ENCODE data around the gene DNPH1.

DNPH1 gene

DNA sequence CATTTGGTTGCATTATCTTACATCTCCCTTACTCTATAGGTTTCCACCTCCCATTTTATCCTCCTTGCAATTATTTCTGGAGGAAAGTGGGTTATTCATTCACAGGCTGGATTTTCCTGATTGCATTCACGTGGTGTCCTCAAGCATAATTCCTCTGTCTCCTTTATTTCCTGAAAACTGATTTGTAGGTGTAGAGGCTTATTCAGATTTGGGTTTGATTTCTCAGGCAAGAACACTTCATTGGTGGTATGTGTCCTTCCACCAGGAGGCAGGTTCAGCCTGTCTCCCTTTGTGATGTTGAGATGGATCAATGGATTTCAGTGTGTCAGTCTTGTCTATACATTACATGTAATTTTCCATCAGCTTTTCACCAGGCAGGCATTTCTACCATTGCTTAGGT, 17.3 kb downstream of the DNPH1 start:
- DNase-seq (ENCODE audit: low spot score), result no peak

DNA sequence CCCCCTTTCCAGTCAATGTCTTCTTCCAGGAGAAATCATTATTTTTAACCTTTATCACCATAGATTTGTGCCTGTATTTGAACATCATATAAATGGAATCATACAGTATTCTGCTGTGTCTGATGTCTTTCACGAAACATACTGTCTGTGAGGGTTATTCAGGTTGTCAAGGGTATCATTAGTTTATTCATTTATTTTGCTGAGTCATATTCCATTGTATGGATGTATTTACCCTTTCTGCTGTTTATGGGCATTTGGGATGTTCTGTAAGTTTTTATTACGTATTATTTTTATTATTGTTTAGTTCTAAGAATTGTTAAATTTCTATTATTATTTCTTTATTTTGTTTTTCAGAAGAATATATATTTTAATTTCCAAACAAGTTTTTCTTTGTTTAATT, 22.0 kb downstream of the DNPH1 start:
- no peak for DNase-seq (ENCODE audit: low spot score)

DNA sequence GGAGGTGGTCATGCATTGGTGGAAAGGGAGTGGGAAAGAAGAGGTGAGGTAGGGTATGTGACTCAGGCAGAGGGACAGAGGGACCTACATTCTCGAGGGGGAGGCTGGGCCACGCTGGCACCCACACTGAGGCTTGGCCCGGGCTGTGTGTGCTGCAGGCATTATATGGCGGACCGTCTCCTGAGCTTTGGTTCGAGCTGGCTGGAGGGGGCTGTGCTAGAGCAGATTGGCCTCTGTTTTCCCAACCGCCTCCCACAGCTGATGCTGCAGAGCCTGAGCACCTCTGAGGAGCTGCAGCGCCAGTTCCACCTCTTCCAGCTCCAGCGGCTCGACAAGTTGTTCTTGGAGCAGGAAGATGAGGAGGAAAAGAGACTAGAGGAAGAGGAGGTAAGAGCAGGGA, 23.4 kb downstream of the DNPH1 start:
- no peak for DNase-seq (ENCODE audit: low spot score)

DNA sequence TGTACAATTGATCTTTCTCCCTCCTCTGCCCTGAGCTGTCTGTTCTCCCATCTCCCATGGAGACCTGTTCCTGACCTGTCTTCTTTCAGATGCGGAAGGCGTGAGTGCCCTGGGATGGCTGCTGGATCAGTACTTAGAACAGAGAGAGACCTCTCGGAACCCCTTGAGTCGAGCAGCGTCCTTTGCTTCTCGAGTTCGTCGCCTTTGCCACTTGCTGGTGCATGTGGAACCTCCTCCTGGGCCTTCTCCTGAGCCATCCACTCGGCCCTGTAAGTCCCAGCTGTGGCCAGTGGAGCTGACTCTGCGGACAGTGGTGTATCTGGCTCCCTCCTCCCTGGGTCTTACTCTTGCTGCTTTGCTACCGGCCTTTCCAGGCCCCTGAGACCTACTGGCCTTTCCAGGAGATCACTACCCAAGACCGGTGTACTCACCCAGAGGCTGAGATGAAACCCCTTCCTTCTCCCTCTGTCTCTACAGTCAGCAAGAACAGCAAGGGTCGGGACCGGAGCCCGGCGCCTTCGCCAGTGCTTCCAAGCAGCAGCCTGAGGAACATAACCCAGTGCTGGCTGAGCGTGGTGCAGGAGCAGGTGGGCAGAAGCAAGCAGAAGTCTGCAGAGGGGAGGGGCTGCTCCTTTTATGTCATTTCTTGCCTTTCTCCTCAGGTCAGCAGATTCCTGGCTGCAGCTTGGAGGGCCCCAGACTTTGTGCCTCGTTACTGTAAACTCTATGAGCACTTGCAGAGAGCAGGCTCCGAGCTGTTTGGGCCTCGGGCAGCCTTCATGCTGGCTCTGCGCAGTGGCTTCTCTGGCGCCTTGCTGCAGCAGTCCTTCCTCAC, 24.8 kb downstream of the DNPH1 start:
- no peak for DNase-seq (ENCODE audit: low spot score)

DNA sequence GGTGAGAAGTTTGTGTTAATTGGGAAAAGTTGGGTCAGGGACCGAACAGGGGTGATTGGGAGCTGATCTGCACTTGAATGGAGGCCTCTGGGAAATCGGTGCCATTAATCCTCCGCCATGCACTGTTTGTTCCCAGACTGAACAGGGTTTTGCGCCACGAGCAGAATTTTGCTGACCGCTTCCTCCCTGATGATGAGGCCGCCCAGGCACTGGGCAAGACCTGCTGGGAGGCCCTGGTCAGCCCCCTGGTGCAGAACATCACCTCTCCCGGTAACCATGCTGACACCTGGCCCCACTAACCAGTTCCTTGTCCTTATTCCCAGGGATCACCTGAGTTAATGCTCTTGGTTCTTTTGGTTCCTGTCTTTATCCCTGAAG, 25.6 kb downstream of the DNPH1 start:
- DNase-seq (ENCODE audit: low spot score), result no peak

DNA sequence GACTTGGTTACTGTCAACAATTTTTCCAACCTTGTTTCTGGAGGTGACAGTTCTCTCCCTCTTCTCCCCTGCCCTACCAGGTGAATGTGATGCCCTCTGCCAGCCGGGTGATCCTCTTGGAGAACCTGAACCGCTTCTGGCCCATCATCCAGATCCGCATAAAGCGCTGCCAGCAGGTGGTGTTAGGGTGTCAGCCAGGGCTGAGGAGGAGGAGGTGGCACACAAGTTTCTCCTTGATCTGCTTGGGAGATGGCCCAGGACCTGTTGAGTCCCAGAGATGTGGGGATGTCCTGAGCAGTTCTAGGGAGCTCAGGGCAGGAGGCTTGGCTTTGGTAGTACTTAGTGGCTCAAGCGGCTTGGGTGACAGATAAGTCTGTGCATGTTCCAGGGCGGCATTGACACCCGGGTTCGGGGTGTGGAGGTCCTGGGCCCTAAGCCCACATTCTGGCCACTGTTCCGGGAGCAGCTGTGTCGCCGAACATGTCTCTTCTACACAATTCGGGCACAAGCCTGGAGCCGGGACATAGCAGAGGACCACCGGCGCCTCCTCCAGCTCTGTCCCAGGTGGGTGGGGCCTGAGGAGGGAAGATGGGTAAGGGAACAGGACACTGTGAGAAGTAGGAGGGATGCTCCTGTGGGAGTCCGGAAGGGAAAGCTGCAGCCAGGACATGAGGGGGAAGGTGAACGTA, 26.1 kb downstream of the DNPH1 start:
- no peak for DNase-seq (ENCODE audit: low spot score)

DNA sequence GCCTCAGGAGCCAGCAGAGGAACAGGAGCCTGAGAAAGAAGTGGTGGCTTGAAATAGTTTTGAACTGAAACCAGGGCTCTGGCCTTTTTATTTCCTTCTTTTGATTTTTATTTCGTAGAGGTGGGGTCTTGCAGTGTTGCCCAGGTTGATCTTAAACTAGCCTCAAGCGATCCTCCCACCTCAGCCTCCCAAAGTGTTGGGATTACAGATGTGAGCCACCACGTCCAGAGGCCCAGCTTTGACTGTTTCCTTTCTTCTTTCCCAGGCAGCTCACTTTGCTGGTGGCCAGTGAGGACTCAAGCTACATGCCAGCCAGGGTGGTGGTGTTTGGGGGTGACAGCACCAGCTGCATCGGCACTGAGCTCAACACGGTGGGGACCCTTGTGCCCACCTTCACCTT, 26.8 kb downstream of the DNPH1 start:
- no peak for DNase-seq (ENCODE audit: low spot score)

DNA sequence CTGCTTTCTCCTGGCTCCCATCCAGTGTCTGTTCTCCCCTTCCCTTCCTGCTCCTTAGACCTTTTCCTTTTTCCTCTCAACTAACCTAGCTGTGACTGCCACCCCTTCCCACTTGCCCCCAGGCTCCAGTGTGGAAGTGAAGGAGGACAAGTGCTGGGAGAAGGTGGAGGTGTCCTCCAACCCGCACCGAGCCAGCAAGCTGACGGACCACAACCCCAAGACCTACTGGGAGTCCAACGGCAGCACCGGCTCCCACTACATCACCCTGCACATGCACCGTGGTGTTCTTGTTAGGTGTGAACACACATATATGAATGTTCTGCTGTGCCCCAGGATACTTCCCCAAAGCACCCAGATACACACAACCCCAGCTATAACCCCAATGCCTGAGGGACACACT, 28.7 kb downstream of the DNPH1 start:
- no peak for DNase-seq (ENCODE audit: low spot score)

DNA sequence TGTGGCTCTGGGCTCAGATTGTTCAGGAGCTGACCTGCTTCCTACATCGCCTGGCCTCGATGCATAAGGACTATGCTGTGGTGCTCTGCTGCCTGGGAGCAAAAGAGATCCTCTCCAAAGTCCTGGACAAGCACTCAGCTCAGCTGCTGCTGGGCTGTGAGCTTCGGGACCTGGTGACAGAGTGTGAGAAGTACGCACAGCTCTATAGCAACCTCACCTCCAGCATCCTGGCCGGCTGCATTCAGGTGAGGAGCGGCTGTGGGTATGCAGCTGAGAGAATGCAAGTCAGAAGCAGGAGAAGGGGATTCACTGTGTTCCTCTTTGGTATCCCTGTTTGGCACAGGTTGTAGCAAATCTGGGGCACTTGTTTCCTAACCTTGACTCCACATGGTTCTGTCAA, 29.4 kb downstream of the DNPH1 start:
- DNase-seq (ENCODE audit: low spot score), result no peak

DNA sequence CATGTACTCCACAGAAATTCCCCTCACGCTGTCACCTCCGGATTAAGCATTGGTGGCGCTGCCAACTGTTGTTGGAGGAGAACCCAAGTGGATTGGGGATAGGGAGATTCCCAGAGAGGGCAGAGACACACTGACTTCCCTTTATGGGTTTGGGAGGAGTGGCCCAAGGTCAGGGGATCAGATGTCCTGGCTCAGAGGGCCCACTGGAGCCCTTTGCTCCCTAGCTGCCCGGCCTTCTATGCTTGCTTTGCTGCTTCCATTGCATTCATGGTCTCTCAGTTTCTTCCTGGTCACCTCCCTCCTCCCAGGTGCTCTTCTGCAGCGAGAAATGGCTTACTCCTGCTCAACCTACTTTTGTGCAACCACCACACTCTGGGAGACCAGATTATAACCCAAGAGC, 32.9 kb downstream of the DNPH1 start:
- DNase-seq (ENCODE audit: low spot score), result no peak

DNA sequence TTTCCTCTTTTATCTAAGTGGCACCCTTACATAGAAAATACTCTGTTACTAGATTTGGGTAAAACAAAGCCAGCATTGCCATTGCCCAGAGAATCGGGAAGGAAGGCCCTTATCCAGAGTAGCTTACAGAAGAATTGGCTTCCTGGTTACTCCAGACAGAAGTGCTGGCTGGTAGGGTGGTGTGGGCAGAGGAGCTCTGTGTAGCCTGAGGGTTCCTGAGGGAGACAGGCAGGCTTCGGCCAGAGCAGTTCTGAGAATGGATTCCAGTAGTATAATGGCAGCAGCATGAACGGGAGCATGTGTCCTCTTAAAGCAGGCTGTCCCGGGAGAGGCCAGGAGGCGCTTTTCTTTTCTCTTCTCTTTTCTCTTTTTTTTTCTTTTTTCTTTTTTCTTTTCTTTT, 35.4 kb downstream of the DNPH1 start:
- no peak for DNase-seq (ENCODE audit: low spot score)

DNA sequence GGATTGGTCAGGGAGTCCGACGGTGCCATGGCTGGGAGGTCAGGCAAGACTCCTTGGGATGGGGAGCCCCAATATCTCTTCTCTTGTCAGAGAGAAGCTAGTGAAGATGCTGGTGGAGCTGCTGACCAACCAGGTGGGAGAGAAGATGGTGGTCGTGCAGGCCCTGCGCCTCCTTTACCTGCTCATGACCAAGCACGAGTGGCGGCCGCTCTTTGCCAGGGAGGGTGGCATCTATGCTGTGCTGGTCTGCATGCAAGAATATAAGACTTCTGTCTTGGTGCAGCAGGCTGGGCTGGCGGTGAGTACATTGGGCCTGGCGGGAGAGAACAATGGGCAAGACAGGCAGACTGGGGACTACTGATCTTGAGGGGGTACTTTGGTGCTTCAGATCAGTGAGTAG, 36.4 kb downstream of the DNPH1 start:
- no peak for DNase-seq (ENCODE audit: low spot score)

DNA sequence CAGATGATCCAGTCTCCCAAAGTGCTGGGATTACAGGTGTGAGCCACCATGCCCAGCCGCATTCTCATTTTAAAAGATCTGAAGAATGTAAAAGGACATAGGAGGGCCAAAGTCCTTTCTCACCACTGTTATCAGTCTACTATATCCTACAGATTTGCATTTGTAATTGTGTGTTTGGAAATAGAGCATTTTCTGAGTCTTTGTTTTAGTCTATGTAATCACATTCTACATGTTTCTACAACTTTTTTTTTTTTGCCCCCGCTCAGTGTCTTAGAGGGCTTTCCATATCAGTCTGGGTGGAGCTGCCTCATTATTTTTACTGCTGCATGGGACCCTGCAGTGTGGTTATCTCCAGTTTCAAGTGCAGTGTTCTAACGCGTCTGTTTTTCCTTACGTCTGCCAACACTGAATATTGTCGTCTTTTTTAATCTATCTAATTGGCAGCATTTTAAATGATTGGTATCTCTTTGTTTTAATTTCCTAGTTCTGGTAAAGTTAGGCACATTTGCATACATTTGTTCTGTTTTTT, 39.4 kb downstream of the DNPH1 start:
- DNase-seq (ENCODE audit: low spot score), result no peak

DNA sequence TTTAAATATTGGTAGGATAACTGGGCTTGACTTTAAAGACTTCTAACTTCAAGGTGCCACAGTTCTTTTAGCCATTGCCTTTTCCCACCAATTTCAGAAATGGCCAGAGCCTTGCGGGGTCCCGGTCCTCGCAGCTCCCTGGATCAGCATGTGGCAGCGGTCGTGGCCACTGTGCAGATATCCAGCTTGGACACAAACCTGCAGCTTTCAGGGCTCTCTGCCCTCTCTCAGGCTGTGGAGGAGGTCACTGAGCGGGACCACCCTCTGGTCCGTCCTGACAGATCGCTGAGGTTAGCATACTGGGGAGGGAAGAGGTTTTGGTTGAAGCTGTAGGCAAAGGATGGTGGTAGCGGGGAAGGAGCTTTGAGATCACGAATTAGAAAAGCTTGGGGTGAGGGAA, 40.9 kb downstream of the DNPH1 start:
- no peak for DNase-seq (ENCODE audit: low spot score)

DNA sequence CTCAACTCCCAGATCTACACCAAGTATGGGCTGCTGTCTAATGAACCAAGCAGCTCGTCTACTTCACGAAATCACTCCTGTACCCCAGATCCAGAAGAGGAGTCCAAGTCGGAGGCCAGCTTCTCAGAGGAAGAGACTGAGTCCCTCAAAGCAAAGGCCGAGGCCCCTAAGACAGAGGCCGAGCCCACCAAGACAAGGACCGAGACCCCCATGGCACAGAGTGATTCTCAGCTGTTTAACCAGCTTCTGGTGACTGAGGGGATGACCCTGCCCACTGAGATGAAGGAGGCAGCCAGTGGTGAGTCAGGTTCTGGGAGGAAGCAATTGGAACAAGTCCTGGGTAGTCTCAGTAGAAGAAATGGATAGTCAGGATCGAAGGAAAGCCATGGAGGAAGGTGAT, 41.5 kb downstream of the DNPH1 start:
- DNase-seq (ENCODE audit: low spot score), result no peak

DNA sequence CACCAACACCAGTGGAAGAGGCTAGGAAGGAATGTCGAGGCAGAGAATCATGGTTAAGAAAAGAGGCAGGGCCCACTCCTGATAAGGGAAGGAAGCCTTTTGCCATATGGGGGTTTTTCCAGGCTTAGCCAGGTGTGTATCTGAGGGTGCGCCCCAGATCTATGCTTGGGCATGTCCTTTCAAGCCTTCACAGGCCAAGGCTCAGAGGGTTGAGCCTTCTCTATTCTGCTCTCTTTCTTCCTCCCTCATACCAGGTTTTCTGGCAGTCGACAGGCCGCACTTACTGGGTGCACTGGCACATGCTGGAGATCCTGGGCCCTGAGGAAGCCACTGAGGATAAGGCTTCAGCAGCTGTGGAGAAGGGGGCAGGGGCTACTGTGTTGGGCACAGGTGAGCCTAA, 42.6 kb downstream of the DNPH1 start:
- DNase-seq (ENCODE audit: low spot score), result no peak

DNA sequence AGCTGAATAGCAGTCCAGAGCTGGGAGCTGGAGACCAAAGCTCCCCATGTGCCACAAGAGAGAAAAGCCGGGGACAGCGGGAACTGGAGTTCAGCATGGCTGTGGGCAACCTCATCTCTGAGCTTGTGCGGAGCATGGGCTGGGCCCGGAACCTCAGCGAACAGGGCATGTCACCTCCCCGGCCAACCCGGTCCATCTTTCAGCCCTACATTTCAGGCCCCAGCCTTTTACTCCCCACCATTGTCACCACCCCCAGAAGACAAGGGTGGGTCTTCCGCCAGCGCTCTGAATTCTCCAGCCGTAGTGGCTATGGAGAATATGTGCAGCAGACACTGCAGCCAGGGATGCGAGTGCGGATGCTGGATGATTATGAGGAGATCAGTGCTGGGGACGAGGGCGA, 43.3 kb downstream of the DNPH1 start:
- no peak for DNase-seq (ENCODE audit: low spot score)

DNA sequence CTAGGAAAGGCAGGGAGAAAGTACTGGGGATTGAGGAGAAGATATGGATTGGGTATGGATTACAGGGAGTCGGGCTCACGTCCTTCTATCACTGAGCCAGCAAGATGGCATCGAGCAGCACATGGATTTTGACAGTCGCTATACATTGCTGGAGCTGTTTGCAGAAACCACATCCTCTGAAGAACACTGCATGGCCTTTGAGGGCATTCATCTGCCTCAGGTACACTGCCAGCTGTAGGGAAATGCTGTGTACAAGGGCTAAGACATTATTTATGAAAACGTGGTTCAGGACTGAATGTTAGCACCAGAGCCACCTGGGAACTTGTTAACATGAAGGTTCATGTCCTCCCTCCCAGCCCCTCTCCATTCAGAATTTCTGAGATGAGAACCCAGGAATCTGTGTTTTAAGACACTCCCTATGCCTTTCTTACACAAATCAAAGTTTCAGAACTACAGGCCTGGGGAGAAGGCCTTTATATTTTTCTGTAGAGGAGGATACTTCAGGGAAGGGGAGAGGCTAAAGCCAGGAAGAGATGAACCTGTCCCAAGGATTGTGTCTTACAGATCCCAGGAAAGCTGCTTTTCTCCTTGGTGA, 43.8 kb downstream of the DNPH1 start:
- DNase-seq (ENCODE audit: low spot score), result no peak

DNA sequence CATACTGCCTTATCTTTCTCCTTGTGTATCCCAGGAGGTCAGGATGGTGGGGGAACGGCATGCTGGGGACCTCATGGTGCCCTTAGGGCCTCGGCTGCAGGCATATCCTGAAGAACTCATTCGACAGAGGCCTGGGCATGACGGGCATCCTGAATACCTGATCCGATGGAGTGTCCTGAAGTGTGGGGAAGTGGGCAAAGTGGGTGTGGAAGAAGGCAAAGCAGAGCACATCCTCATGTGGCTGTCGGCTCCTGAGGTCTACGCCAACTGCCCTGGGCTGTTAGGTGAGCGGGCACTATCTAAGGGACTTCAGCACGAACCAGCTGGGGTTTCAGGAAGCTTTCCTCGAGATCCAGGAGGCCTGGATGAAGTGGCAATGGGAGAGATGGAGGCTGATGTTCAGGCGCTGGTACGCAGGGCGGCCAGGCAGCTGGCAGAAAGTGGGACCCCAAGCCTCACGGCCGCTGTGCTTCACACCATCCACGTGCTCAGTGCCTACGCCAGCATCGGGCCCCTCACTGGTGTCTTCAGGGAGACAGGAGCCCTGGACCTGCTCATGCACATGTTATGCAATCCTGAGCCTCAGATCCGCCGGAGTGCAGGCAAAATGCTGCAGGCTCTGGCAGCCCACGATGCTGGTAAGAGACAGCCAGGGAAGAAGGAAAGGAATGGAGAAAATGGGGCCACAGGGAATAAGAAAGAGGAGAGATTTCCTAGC, 44.9 kb downstream of the DNPH1 start:
- no peak for DNase-seq (ENCODE audit: low spot score)

DNA sequence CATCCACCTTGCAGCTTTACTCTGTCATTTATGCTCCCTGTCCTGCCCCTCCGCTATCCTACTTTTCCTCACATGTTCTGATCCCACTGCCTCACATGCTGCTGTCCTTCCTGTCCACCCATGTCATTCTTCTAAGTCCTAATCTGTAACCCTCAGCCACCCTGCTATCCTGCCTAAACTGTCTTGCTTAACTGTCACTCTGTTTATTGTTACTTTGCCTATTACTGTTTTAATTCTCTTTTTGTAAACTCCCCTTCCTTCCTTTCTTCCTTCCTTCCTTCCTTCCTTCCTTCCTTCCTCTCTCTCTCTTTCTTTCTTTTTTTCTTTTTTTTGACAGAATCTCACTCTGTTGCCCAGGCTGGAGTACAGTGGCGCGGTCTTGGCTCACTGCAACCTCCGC, 45.8 kb downstream of the DNPH1 start:
- no peak for DNase-seq (ENCODE audit: low spot score)

DNA sequence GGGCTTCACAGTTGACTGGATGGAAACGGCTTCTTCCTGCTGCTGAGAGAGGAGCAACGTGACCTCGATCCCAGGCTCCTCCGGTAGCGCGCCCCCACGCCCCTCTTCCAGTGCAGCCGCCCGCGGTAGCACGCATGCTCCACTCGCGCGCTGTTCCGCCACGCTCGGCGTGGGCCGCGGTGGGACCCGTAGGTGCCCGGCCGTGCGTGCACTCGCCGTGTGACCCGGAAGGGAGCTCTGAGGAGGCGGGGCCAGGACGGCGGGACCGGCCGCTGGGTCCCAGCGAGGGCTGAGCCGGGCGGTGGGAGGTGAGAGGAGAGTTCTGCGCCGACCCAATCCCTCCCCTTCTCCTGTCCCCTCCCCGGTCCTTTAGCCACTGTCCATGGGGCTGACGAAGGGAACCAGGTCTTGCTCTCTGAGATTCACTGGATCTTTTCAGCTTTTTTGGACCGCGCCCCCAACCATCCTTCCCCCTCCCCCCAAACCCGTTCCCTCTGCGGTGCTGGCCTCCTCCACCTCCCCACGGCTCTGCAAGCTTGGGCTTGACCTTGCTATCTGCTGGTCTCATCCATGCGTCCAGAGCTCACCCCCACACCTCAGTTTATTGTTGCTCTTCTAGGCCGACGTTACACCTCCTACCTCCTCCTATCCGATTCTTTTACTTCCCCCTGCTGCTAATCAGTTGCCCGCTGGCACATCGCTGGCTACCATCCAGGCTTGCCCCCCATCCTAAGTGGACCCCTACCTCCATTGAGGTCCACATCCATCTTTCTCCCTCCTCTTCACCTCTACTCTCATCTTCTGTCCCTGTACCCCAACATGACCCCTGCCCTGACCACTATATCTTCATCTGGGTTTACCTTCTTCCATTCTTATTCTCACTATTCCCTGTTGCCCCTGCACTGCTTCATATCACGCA, 47.1 kb downstream of the DNPH1 start, which contains the start of gene CUL9:
TSS of gene CUL9 (plus strand) at position 255 of the 919 bp plus-strand sequence. CDS start 2,115 bp downstream, outside the sequence.
- peak; percentile 84 for DNase-seq (ENCODE audit: low spot score)

DNA sequence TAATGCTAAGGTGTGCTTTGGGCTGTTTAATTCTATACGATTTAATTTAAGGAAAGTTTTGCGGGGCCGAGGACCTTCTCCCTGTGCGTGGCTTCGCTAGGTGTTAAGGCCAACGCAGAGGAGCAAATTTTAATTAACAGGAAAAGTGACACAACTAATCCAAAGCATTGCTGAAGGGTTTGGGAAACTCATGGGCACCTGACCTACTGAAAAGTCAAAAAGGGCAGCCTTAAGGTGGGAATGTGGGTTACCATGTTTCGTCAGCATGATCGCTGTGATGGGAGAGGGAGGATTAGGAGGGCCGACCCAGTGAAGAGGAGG, 47.7 kb downstream of the DNPH1 start:
- DNase-seq (ENCODE audit: low spot score), result no peak

Measured in hepatic stellate cell (primary cell).